Measurements from ENCODE around the gene C1QA.

The C1QA gene

DNA sequence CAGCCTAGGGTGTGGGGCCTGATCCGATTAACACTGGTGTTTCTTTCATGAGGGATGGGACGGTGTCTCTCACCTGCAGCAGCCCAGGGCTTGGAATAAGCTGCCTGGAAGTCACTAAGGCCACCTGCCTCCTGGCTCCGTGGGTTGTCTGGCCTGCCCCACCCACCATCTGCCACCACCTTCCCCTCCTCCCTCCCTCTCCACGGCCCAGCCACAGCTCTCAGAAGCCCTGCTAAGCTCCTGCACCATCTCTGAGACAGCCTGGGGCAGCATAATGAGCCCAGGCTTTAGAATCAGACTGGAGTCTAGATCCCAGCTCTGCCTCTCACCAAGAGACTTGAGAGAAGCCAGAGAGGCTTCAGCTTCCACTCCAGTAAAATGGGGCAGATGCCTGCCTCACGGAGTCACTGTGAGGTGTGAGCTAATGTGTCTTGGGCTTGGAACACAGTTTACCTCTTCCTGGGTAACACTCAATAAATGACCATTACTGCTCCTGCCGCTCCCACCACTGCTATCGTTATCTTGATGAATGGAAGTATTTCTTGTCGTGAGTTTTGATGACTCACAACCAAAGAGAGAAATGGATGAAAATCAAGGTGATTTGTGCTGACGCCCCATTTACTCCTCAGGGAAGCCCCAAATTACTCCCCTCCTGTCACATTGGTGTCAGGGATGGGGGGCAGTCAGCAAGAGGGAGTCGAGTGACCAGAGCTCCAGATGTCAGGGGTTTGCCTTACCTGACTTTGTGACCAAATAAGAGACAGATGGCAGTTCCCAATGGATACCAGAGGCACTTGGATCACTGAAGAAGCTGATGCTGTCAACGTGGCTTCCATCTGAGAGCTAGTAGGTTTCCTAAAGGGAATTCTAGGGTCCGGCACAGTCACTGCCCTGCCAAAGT is 23.5 kb upstream of the C1QA start:
- no peak overlapping the region for H3K4me3 ChIP-seq (ENCODE audit: low read length in 2 of 2)
- H3K4me1 ChIP-seq (ENCODE audit: control insufficient read depth, insufficient read depth, low read length): no peaks in the 10 kb centered on the region
- no peak overlapping the region for H3K9ac ChIP-seq (ENCODE audit: low read length in 2 of 2)
- no peaks in the 10 kb centered on the region for H3K9me3 ChIP-seq (ENCODE audit: control insufficient read depth in 2 of 2, low read length in 2 of 2)
- no peaks in the 10 kb centered on the region for H3K36me3 ChIP-seq (ENCODE audit: control insufficient read depth in 2 of 2, insufficient read depth in 2 of 2, low read length in 2 of 2)
- no peak overlapping the region for H3K27ac ChIP-seq (ENCODE audit: low read length)
- peaks cover 37 to 56% of the 10 kb centered on the region in 2 donors for H3K27me3 ChIP-seq (ENCODE audit: control insufficient read depth in 1 of 2, insufficient read depth in 2 of 2, low read length in 2 of 2)

DNA sequence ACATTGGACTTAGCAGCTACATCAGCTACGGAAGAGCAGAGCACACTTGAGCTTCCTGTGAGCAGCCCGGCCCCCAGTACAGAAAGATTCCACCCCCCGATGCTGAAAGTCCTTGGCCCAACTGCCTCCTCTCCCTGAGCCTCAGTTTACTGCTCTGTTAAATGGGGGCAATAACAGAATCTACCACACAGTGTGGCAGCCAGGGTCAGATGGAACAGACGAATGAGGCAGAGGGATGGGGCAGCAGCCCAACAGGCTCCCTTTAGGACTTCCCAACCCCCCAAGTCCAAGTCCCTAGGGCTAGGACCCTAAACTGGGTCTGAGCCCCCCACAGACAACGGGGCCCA is 22.9 kb upstream of the C1QA start:
- Histone ChIP-seq H3K9me3 (ENCODE audit: control insufficient read depth in 2 of 2, low read length in 2 of 2) (no peaks in the 10 kb centered on the region), H3K36me3 (ENCODE audit: control insufficient read depth in 2 of 2, insufficient read depth in 2 of 2, low read length in 2 of 2) (no peaks in the 10 kb centered on the region), H3K9ac (ENCODE audit: low read length in 2 of 2) (no peak overlapping the region), H3K27me3 (ENCODE audit: control insufficient read depth in 1 of 2, insufficient read depth in 2 of 2, low read length in 2 of 2) (peaks cover 37 to 52% of the 10 kb centered on the region in 2 donors), H3K27ac (ENCODE audit: low read length) (no peak overlapping the region), H3K4me1 (ENCODE audit: control insufficient read depth, insufficient read depth, low read length) (no peaks in the 10 kb centered on the region), H3K4me3 (ENCODE audit: low read length in 2 of 2) (no peak overlapping the region)

DNA sequence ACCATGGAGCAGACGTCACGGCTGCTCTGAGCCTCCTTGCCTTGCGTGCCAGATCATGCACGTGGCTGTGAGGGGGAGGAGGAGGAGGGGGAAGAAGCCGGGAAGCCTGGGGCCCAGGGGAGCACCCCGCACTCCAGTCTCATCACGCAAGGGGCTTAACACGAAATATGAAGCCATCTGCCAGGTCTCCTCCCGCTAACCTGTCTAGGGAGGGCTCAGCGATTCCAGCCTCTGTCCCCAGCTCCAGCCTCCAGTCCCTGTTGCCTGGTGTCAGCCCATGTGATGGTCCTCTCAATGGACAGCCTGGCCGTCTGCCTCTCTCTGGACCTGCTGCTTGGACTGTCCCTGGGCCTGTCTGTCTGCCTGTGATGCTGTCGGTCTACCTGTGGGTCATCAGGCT is 22.5 kb upstream of the C1QA start:
- H3K27ac ChIP-seq (ENCODE audit: low read length): no peak overlapping the region
- H3K9me3 ChIP-seq (ENCODE audit: control insufficient read depth in 2 of 2, low read length in 2 of 2): no peaks in the 10 kb centered on the region
- peaks cover 34 to 52% of the 10 kb centered on the region in 2 donors for H3K27me3 ChIP-seq (ENCODE audit: control insufficient read depth in 1 of 2, insufficient read depth in 2 of 2, low read length in 2 of 2)
- H3K9ac ChIP-seq (ENCODE audit: low read length in 2 of 2): no peak overlapping the region
- no peak overlapping the region for H3K4me3 ChIP-seq (ENCODE audit: low read length in 2 of 2)
- no peaks in the 10 kb centered on the region for H3K4me1 ChIP-seq (ENCODE audit: control insufficient read depth, insufficient read depth, low read length)
- H3K36me3 ChIP-seq (ENCODE audit: control insufficient read depth in 2 of 2, insufficient read depth in 2 of 2, low read length in 2 of 2): no peaks in the 10 kb centered on the region

DNA sequence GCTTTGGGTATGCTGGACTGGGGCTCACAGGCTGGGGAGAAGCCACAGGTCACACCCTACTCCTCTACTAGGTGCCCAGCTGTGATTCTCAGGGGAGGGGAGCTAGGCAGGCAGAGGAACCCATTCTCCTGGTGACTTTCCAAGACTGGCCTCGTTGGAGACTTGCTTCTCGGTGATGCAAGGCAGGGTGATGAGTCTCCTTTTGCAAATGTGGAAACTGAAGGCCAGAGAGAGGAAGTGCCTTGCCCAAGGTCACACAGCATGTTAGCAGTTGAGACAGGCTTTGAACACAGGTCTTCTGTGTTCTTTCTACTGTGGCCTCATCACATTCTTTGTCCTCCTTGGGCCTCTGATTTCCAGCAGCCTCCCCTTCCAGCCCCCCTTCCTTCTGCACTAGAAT is 20.5 kb upstream of the C1QA start:
- H3K27ac ChIP-seq (ENCODE audit: low read length): no peak overlapping the region
- H3K4me1 ChIP-seq (ENCODE audit: control insufficient read depth, insufficient read depth, low read length): no peaks in the 10 kb centered on the region
- peaks cover 43 to 47% of the 10 kb centered on the region in 2 donors for H3K27me3 ChIP-seq (ENCODE audit: control insufficient read depth in 1 of 2, insufficient read depth in 2 of 2, low read length in 2 of 2)
- H3K36me3 ChIP-seq (ENCODE audit: control insufficient read depth in 2 of 2, insufficient read depth in 2 of 2, low read length in 2 of 2): no peaks in the 10 kb centered on the region
- H3K9me3 ChIP-seq (ENCODE audit: control insufficient read depth in 2 of 2, low read length in 2 of 2): no peaks in the 10 kb centered on the region
- no peak overlapping the region for H3K4me3 ChIP-seq (ENCODE audit: low read length in 2 of 2)
- no peak overlapping the region for H3K9ac ChIP-seq (ENCODE audit: low read length in 2 of 2)

GRCh38 chr1:22616571-22616970 is 19.9 kb upstream of the C1QA start:
- H3K27ac ChIP-seq (ENCODE audit: low read length): no peak overlapping the region
- peaks cover 43 to 46% of the 10 kb centered on the region in 2 donors for H3K27me3 ChIP-seq (ENCODE audit: control insufficient read depth in 1 of 2, insufficient read depth in 2 of 2, low read length in 2 of 2)
- H3K9me3 ChIP-seq (ENCODE audit: control insufficient read depth in 2 of 2, low read length in 2 of 2): no peaks in the 10 kb centered on the region
- no peaks in the 10 kb centered on the region for H3K4me1 ChIP-seq (ENCODE audit: control insufficient read depth, insufficient read depth, low read length)
- H3K9ac ChIP-seq (ENCODE audit: low read length in 2 of 2): no peak overlapping the region
- H3K4me3 ChIP-seq (ENCODE audit: low read length in 2 of 2): no peak overlapping the region
- H3K36me3 ChIP-seq (ENCODE audit: control insufficient read depth in 2 of 2, insufficient read depth in 2 of 2, low read length in 2 of 2): no peaks in the 10 kb centered on the region

- Histone ChIP-seq H3K27me3 (ENCODE audit: control insufficient read depth in 1 of 2, insufficient read depth in 2 of 2, low read length in 2 of 2) (peaks cover 44 to 47% of the 10 kb centered on the region in 2 donors), H3K36me3 (ENCODE audit: control insufficient read depth in 2 of 2, insufficient read depth in 2 of 2, low read length in 2 of 2) (no peaks in the 10 kb centered on the region), H3K27ac (ENCODE audit: low read length) (no peak overlapping the region), H3K4me1 (ENCODE audit: control insufficient read depth, insufficient read depth, low read length) (no peaks in the 10 kb centered on the region), H3K9ac (ENCODE audit: low read length in 2 of 2) (no peak overlapping the region), H3K9me3 (ENCODE audit: control insufficient read depth in 2 of 2, low read length in 2 of 2) (no peaks in the 10 kb centered on the region), H3K4me3 (ENCODE audit: low read length in 2 of 2) (no peak overlapping the region)
Measured at GRCh38 chr1:22618056-22618455, 18.4 kb upstream of the C1QA start.

GRCh38 chr1:22619252-22619651 is 17.2 kb upstream of the C1QA start:
- no peaks in the 10 kb centered on the region for H3K9me3 ChIP-seq (ENCODE audit: control insufficient read depth in 2 of 2, low read length in 2 of 2)
- H3K4me3 ChIP-seq (ENCODE audit: low read length in 2 of 2): no peak overlapping the region
- no peak overlapping the region for H3K27ac ChIP-seq (ENCODE audit: low read length)
- no peak overlapping the region for H3K9ac ChIP-seq (ENCODE audit: low read length in 2 of 2)
- no peaks in the 10 kb centered on the region for H3K4me1 ChIP-seq (ENCODE audit: control insufficient read depth, insufficient read depth, low read length)
- H3K27me3 ChIP-seq (ENCODE audit: control insufficient read depth in 1 of 2, insufficient read depth in 2 of 2, low read length in 2 of 2): peaks cover 39 to 44% of the 10 kb centered on the region in 2 donors
- H3K36me3 ChIP-seq (ENCODE audit: control insufficient read depth in 2 of 2, insufficient read depth in 2 of 2, low read length in 2 of 2): no peaks in the 10 kb centered on the region

- no peak overlapping the region for H3K4me3 ChIP-seq (ENCODE audit: low read length in 2 of 2)
- H3K9me3 ChIP-seq (ENCODE audit: control insufficient read depth in 2 of 2, low read length in 2 of 2): no peaks in the 10 kb centered on the region
- H3K9ac ChIP-seq (ENCODE audit: low read length in 2 of 2): no peak overlapping the region
- H3K27me3 ChIP-seq (ENCODE audit: control insufficient read depth in 1 of 2, insufficient read depth in 2 of 2, low read length in 2 of 2): peaks cover 42 to 43% of the 10 kb centered on the region in 2 donors
- H3K36me3 ChIP-seq (ENCODE audit: control insufficient read depth in 2 of 2, insufficient read depth in 2 of 2, low read length in 2 of 2): no peaks in the 10 kb centered on the region
- no peak overlapping the region for H3K27ac ChIP-seq (ENCODE audit: low read length)
- H3K4me1 ChIP-seq (ENCODE audit: control insufficient read depth, insufficient read depth, low read length): no peaks in the 10 kb centered on the region
Measured at GRCh38 chr1:22619798-22620197, 16.6 kb upstream of the C1QA start.

DNA sequence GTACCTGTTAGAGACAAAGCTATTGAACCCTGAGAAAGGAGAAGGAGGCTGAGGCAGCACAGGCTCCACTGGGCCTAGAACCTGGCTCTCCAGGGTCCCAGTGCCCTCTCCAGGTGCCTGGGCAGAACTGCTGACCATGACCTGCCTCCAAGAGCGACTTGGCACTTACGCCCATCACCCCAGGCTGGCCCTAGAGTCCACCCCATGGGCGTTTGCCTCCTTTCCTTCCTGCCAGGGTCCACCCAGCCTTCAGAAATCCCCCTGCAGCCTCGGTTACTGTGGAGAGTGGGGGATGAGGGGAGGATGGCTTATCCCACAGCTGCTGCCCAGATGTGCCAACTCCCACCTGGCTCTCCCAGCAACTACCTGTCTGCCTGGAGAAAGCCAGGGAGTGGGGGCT is 14.7 kb upstream of the C1QA start:
- no peak overlapping the region for H3K27ac ChIP-seq (ENCODE audit: low read length)
- peaks cover 43 to 48% of the 10 kb centered on the region in 2 donors for H3K27me3 ChIP-seq (ENCODE audit: control insufficient read depth in 1 of 2, insufficient read depth in 2 of 2, low read length in 2 of 2)
- no peaks in the 10 kb centered on the region for H3K9me3 ChIP-seq (ENCODE audit: control insufficient read depth in 2 of 2, low read length in 2 of 2)
- no peak overlapping the region for H3K9ac ChIP-seq (ENCODE audit: low read length in 2 of 2)
- H3K4me3 ChIP-seq (ENCODE audit: low read length in 2 of 2): no peak overlapping the region
- no peaks in the 10 kb centered on the region for H3K36me3 ChIP-seq (ENCODE audit: control insufficient read depth in 2 of 2, insufficient read depth in 2 of 2, low read length in 2 of 2)
- H3K4me1 ChIP-seq (ENCODE audit: control insufficient read depth, insufficient read depth, low read length): no peaks in the 10 kb centered on the region

GRCh38 chr1:22625262-22625925 is 11.0 kb upstream of the C1QA start:
- Histone ChIP-seq H3K36me3 (ENCODE audit: control insufficient read depth in 2 of 2, insufficient read depth in 2 of 2, low read length in 2 of 2) (no peaks in the 10 kb centered on the region), H3K27me3 (ENCODE audit: control insufficient read depth in 1 of 2, insufficient read depth in 2 of 2, low read length in 2 of 2) (peaks cover 36 to 46% of the 10 kb centered on the region in 2 donors), H3K27ac (ENCODE audit: low read length) (no peak overlapping the region), H3K9me3 (ENCODE audit: control insufficient read depth in 2 of 2, low read length in 2 of 2) (no peaks in the 10 kb centered on the region), H3K9ac (ENCODE audit: low read length in 2 of 2) (no peak overlapping the region), H3K4me1 (ENCODE audit: control insufficient read depth, insufficient read depth, low read length) (no peaks in the 10 kb centered on the region), H3K4me3 (ENCODE audit: low read length in 2 of 2) (no peak overlapping the region)

Measured in stomach smooth muscle (tissue), 2 donors.